Skeletal muscle tissue (tissue), 4 donors: ENCODE data around the gene DCDC2C. TPM values are rescaled to one million over a fixed set of nuclear protein-coding genes. Genes with fewer than 3 reads are reported as not detected.

Experiments used
- H3K27ac ChIP-seq: one replicate; pipeline ENCODE4 v1.7.0; 2013; ENCODE audit warnings: mild to moderate bottlenecking, low read depth, low read length, inconsistent platforms
- H3K27me3 ChIP-seq, 3 donors: one replicate each; pipeline ENCODE4 v1.7.0; 2013; ENCODE audit warnings: low read length in 3 of 3; ENCODE audit not compliant: control insufficient read depth in 3 of 3, insufficient read depth in 3 of 3
- H3K36me3 ChIP-seq, 3 donors: one replicate each; pipeline ENCODE4 v1.7.0; 2013; ENCODE audit warnings: low read length in 3 of 3; ENCODE audit not compliant: control insufficient read depth in 3 of 3, insufficient read depth in 3 of 3
- H3K4me1 ChIP-seq, 3 donors: one replicate each; pipeline ENCODE4 v1.7.0; 2013; ENCODE audit warnings: low read length in 3 of 3, mild to moderate bottlenecking in 3 of 3; ENCODE audit not compliant: control insufficient read depth in 3 of 3, insufficient read depth in 3 of 3
- H3K4me3 ChIP-seq, 3 donors: one replicate each; pipeline ENCODE4 v1.7.0; 2013; ENCODE audit warnings: low read length in 3 of 3
- H3K9ac ChIP-seq, 3 donors: one replicate each; pipeline ENCODE4 v1.7.0; 2013; ENCODE audit warnings: low read length in 3 of 3, mild to moderate bottlenecking in 3 of 3, moderate library complexity in 2 of 3, low read depth in 1 of 3
- H3K9me3 ChIP-seq, 3 donors: one replicate each; pipeline ENCODE4 v1.7.0; 2013; ENCODE audit warnings: low read length in 3 of 3; ENCODE audit not compliant: control insufficient read depth in 3 of 3
- total RNA-seq: library from RNA; depleted of rRNA; stranded (reverse); fragments of >200 nt; gene quantifications from one replicate; pipeline ENCODE4 v1.2.3, GENCODE V29; 2014
- donor health status: Osteomylitis.

The DCDC2C gene
- total RNA-seq, 1 donor from 2014 or later = not detected

DNA sequence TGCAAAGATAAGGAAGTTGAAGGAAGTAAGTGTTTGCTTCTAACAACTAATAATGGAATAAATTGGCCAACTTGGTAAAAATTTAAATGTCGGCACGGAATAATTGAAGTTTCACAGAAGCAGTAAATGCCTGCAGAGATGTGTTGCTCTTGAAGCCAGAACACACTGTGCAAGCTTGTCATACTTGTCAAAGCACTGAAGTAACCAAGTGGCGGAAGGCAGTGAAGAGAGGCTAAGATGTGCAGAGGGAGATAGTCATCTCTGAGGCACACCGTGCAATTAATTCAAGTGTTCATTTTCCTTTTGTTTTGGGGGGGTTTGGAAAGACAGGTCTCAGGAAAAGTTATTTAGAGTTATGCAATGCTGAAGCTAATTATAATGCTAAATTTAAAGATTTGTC is 5.2 kb downstream of the DCDC2C start:
- no peak overlapping the region for H3K9ac ChIP-seq
- H3K36me3 ChIP-seq = no peaks in the 10 kb centered on the region
- peaks cover 5 to 10% (median 9%) of the 10 kb centered on the region in 3 donors for H3K27me3 ChIP-seq
- H3K9me3 ChIP-seq = no peaks in the 10 kb centered on the region
- no peak overlapping the region for H3K4me3 ChIP-seq
- H3K4me1 ChIP-seq = no peaks in the 10 kb centered on the region
- no peak overlapping the region for H3K27ac ChIP-seq

DNA sequence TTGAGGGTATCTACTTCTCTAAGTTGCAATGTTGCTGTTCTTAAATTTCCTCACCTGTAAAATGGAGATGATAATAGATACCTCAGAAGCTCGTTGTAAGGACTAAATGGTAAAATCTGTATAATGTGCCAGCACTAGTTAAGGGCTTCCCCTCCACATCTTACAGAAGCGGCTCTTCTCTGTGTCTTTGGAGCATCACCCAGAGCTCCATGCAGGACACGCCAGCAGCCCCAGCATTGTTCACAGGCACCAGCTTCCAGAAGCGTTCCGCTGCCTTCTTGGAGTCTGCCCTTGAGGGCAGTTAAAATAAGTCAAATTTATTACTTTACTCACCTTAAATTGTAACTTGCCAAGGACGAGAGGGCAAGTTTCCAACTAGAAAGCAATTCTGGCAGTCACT is 5.8 kb downstream of the DCDC2C start:
- peaks cover 2 to 7% (median 6%) of the 10 kb centered on the region in 3 donors for H3K27me3 ChIP-seq
- H3K9ac ChIP-seq = no peak overlapping the region
- H3K36me3 ChIP-seq = no peaks in the 10 kb centered on the region
- no peaks in the 10 kb centered on the region for H3K4me1 ChIP-seq
- no peak overlapping the region for H3K4me3 ChIP-seq
- no peak overlapping the region for H3K27ac ChIP-seq
- no peaks in the 10 kb centered on the region for H3K9me3 ChIP-seq

GRCh38 chr2:3712424-3712823 is 9.0 kb downstream of the DCDC2C start:
- H3K27ac ChIP-seq = no peak overlapping the region
- H3K36me3 ChIP-seq = no peaks in the 10 kb centered on the region
- no peaks in the 10 kb centered on the region for H3K9me3 ChIP-seq
- H3K4me3 ChIP-seq = no peak overlapping the region
- no peaks in the 10 kb centered on the region for H3K4me1 ChIP-seq
- H3K9ac ChIP-seq = no peak overlapping the region
- no peaks in the 10 kb centered on the region for H3K27me3 ChIP-seq

DNA sequence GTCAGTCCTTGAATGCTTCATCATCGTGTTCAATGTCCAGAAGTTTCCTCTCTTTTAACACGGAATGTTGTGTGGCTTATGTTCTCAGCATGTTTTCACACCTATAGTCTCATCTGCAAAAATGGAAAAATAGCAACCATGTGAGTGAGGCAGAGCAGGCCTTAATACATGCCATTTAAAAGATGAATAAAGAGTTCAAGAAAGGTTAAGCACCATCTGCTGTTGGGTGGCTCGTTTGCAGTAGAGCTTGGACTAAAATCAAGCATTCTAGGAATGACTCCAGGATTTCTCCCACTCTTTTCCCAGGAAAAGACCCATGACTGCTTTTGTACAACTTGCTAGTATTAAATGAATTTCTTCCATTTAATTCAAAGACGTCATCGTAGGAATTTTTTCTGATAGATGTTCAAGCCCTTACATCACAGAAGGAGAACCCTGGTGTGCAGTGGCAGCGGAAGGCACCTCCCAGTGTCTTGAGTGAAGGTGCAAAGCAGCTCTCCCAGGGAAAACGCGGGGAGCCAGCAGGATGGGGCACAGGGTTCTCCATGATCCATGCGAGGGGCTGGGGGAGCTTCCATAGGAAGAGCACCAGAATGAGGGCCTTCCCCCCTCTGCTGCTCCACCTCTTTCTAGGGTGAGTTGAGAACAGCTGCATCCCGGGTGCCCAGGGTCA is 9.6 kb downstream of the DCDC2C start:
- Histone ChIP-seq H3K4me3 (no peak overlapping the region), H3K36me3 (no peaks in the 10 kb centered on the region), H3K9me3 (no peaks in the 10 kb centered on the region), H3K4me1 (no peaks in the 10 kb centered on the region), H3K9ac (no peak overlapping the region), H3K27me3 (no peaks in the 10 kb centered on the region), H3K27ac (no peak overlapping the region)

GRCh38 chr2:3718679-3719078 is 15.3 kb downstream of the DCDC2C start:
- Histone ChIP-seq H3K27me3 (peaks cover 0 to 7% (median 5%) of the 10 kb centered on the region in 3 donors), H3K4me3 (no peak overlapping the region), H3K4me1 (no peaks in the 10 kb centered on the region), H3K9me3 (peaks cover 0 to 4% (median 4%) of the 10 kb centered on the region in 3 donors), H3K9ac (no peak overlapping the region), H3K36me3 (no peaks in the 10 kb centered on the region), H3K27ac (no peak overlapping the region)

DNA sequence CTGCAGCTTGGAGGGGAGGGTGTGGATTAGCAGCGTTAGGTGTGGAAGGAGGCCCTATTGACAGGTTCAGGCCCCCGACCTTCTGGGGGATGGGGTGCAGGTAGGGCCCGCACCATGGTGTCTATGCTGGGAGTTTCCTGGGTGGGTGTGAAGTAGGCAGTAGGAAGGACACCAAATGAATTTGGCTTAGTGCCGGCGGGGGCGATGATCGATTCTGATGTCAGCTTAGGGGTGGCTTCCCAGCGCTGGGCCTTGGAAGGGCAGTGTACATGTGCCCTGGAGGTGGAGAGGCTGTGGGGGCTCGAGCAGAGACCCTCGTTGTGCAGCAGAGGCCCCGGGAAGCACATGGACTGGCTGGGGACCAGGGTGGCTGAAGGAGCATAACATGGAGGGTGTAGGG is 21.6 kb downstream of the DCDC2C start:
- Histone ChIP-seq H3K27me3 (peaks cover 8 to 34% (median 19%) of the 10 kb centered on the region in 3 donors), H3K27ac (no peak overlapping the region), H3K4me1 (peaks cover 2 to 5% (median 4%) of the 10 kb centered on the region in 3 donors), H3K4me3 (no peak overlapping the region), H3K36me3 (no peaks in the 10 kb centered on the region), H3K9me3 (peaks cover 0 to 4% (median 0%) of the 10 kb centered on the region in 3 donors), H3K9ac (no peak overlapping the region)

GRCh38 chr2:3725458-3726250 is 22.3 kb downstream of the DCDC2C start:
- Histone ChIP-seq H3K27me3 (peaks cover 8 to 34% (median 19%) of the 10 kb centered on the region in 3 donors), H3K9ac (no peak overlapping the region), H3K36me3 (no peaks in the 10 kb centered on the region), H3K9me3 (no peaks in the 10 kb centered on the region), H3K27ac (no peak overlapping the region), H3K4me3 (no peak overlapping the region), H3K4me1 (peaks cover 2 to 5% (median 4%) of the 10 kb centered on the region in 3 donors)

- no peak overlapping the region for H3K27ac ChIP-seq
- no peaks in the 10 kb centered on the region for H3K36me3 ChIP-seq
- no peaks in the 10 kb centered on the region for H3K9me3 ChIP-seq
- peaks cover 8 to 34% (median 19%) of the 10 kb centered on the region in 3 donors for H3K27me3 ChIP-seq
- no peak overlapping the region for H3K4me3 ChIP-seq
- H3K9ac ChIP-seq = no peak overlapping the region
- H3K4me1 ChIP-seq = peaks cover 2 to 5% (median 4%) of the 10 kb centered on the region in 3 donors
Observed at GRCh38 chr2:3726511-3726910, 23.1 kb downstream of the DCDC2C start.

GRCh38 chr2:3727397-3728045 is 24.1 kb downstream of the DCDC2C start:
- Histone ChIP-seq H3K36me3 (no peaks in the 10 kb centered on the region), H3K9me3 (no peaks in the 10 kb centered on the region), H3K9ac (no peak overlapping the region), H3K4me1 (peaks cover 2 to 5% (median 4%) of the 10 kb centered on the region in 3 donors), H3K4me3 (no peak overlapping the region), H3K27me3 (peaks cover 8 to 34% (median 19%) of the 10 kb centered on the region in 3 donors), H3K27ac (no peak overlapping the region)
